CD4-positive, alpha-beta T cell treated with Interleukin-6 at 100 ng/mL for 8 hours (primary cell): Measurements from ENCODE around the gene EXOC4.

Source experiments
- DNase-seq: peaks from one replicate; pipeline ENCODE4 v3.0.0-alpha.2; 2020; ENCODE audit warnings: mixed read lengths, low spot score

Gene EXOC4

GRCh38 chr7:133830081-133830480, 577.2 kb downstream of the EXOC4 start:
- DNase-seq = no peak

- DNase-seq = no peak
These were observed 583.8 kb downstream of the EXOC4 start for GRCh38 chr7:133836666-133837065.

- no peak for DNase-seq
These were observed 584.3 kb downstream of the EXOC4 start for GRCh38 chr7:133837224-133837623.

- no peak for DNase-seq
These were observed 586.2 kb downstream of the EXOC4 start for GRCh38 chr7:133839121-133839520.

- no peak for DNase-seq
These were observed 590.5 kb downstream of the EXOC4 start for GRCh38 chr7:133843341-133843740.

- DNase-seq = no peak
These were observed 592.1 kb downstream of the EXOC4 start for GRCh38 chr7:133845005-133845404.

- no peak for DNase-seq
These were observed 593.5 kb downstream of the EXOC4 start for GRCh38 chr7:133846203-133846945.

GRCh38 chr7:133850497-133851280, 597.8 kb downstream of the EXOC4 start:
- no peak for DNase-seq

GRCh38 chr7:133851411-133851810, 598.5 kb downstream of the EXOC4 start:
- DNase-seq = no peak

- DNase-seq = no peak
These were observed 600.9 kb downstream of the EXOC4 start for GRCh38 chr7:133853706-133854276.

- no peak for DNase-seq
These were observed 601.9 kb downstream of the EXOC4 start for GRCh38 chr7:133854739-133855138.

GRCh38 chr7:133857376-133858119, 604.7 kb downstream of the EXOC4 start:
- no peak for DNase-seq

- DNase-seq = no peak
These were observed 605.4 kb downstream of the EXOC4 start for GRCh38 chr7:133858311-133858710.

GRCh38 chr7:133859231-133859630, 606.4 kb downstream of the EXOC4 start:
- DNase-seq = no peak

- DNase-seq = no peak
These were observed 607.1 kb downstream of the EXOC4 start for GRCh38 chr7:133859871-133860450.

GRCh38 chr7:133860628-133861335, 607.9 kb downstream of the EXOC4 start:
- no peak for DNase-seq

GRCh38 chr7:133861876-133862275, 609.0 kb downstream of the EXOC4 start:
- no peak for DNase-seq

GRCh38 chr7:133863362-133864061, 610.6 kb downstream of the EXOC4 start:
- no peak for DNase-seq

- no peak for DNase-seq
These were observed 616.7 kb downstream of the EXOC4 start for GRCh38 chr7:133869556-133869955.

- no peak for DNase-seq
These were observed 618.9 kb downstream of the EXOC4 start for GRCh38 chr7:133871757-133872156.

- no peak for DNase-seq
These were observed 620.3 kb downstream of the EXOC4 start for GRCh38 chr7:133873187-133873586.
